HepG2 (cell line): ENCODE results near the gene GABRB1.

Experiments
- ARNTL ChIP-seq: sonication (generic); formaldehyde crosslinking; IDR thresholded peaks from 2 replicates; pipeline ENCODE4 v1.4.0; 2020; ENCODE audit warnings: mild to moderate bottlenecking, missing genetic modification reagents
- TCF7L2 ChIP-seq: IDR thresholded peaks from 2 replicates; pipeline ENCODE4 v1.6.1; 2011; ENCODE audit warnings: mild to moderate bottlenecking, low read depth, low read length, moderate library complexity
- TOE1 ChIP-seq: sonication (generic); formaldehyde crosslinking; IDR thresholded peaks from 2 replicates; pipeline ENCODE4 v1.4.0; 2020; ENCODE audit warnings: mild to moderate bottlenecking, missing genetic modification reagents

DNA sequence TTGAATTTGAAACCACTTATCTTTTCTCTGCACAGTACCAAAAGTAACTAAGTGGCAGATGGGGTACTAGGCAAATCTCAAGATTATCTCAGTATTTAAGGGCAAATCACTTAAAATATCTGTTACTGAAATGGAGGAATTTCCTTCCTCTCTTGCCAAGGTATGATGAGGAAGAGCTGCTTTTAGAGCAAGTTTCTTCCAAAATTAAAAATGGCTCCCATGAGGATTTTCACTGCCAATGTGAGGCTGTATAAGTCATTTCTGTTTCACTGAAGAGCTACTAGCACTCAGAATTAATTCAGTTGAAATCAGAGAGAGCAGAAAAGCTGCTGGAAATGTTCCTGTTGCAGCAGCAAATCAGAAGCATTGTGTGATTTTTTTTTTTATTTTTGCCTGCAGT, 43.4 kb downstream of the GABRB1 start:
- TF ChIP-seq TCF7L2 (no peak), ARNTL (CRISPR knock-in tag) (no peak), TOE1 (CRISPR knock-in tag) (no peak)
